OCI-LY3 (cell line): ENCODE results near the gene TNFRSF1B.

ENCODE experiments used
- H2AFZ ChIP-seq: fragments of 200-600, 300-600 bp; shearing (Covaris generic); 2 replicates; pipeline ENCODE4 v1.6.0; 2014; ENCODE audit warnings: antibody characterized with exemption, low read depth, low read length
- H3K27ac ChIP-seq: fragments of 200-600, 300-600 bp; sonication (generic); 2 replicates; pipeline ENCODE4 v1.5.1; 2014; ENCODE audit warnings: mild to moderate bottlenecking, low read length, moderate library complexity, mixed read lengths
- H3K27me3 ChIP-seq: fragments of 200-600, 300-600 bp; sonication (generic); 2 replicates; pipeline ENCODE4 v1.6.1; 2014; ENCODE audit warnings: low read depth, low read length, mixed read lengths
- H3K36me3 ChIP-seq: fragments of 200-600, 300-600 bp; sonication (generic); replicated peaks from 2 replicates; pipeline ENCODE3; 2014; ENCODE audit warnings: low read depth, low read length, mixed read lengths
- H3K4me1 ChIP-seq: fragments of 300-600, 200-600 bp; sonication (generic); 2 replicates; pipeline ENCODE4 v1.6.1; 2014; ENCODE audit warnings: low read length, mixed read lengths
- H3K4me2 ChIP-seq: fragments of 200-600, 300-600 bp; sonication (generic); 2 replicates; pipeline ENCODE4 v1.6.1; 2014; ENCODE audit warnings: low read length, mixed read lengths
- H3K4me3 ChIP-seq: fragments of 300-600, 200-600 bp; sonication (generic); 2 replicates; pipeline ENCODE4 v1.5.1; 2014; ENCODE audit warnings: antibody characterized with exemption, mild to moderate bottlenecking, low read length, moderate library complexity
- H3K79me2 ChIP-seq: fragments of 300-600, 200-600 bp; shearing (Covaris generic); 2 replicates; pipeline ENCODE4 v1.6.1; 2014; ENCODE audit warnings: mild to moderate bottlenecking, low read length, mixed read lengths
- H3K9ac ChIP-seq: fragments of 300-600, 200-600 bp; shearing (Covaris generic); 2 replicates; pipeline ENCODE4 v1.6.0; 2014; ENCODE audit warnings: mild to moderate bottlenecking, low read length, moderate library complexity
- H3K9me3 ChIP-seq: fragments of 200-600, 300-600 bp; shearing (Covaris generic); 2 replicates; pipeline ENCODE4 v1.6.1; 2014; ENCODE audit warnings: low read length, mixed read lengths; ENCODE audit not compliant: insufficient read depth
- H4K20me1 ChIP-seq: fragments of 200-600, 300-600 bp; sonication (generic); 2 replicates; pipeline ENCODE4 v1.6.1; 2016; ENCODE audit warnings: low read length, mixed read lengths; ENCODE audit not compliant: insufficient read depth
- EZH2phosphoT487 ChIP-seq: fragments of 200-600 bp; shearing (Covaris generic); IDR thresholded peaks from 2 replicates; pipeline ENCODE4 v1.6.1; 2018; ENCODE audit warnings: antibody characterized with exemption, mixed run types, low read depth
- TF ChIP-seq, protein P1 (sequence below): fragments of 200-600, 300-600 bp; sonication (generic); IDR thresholded peaks from 2 replicates; pipeline ENCODE4 v1.5.1; 2014; ENCODE audit warnings: antibody characterized with exemption, low read length, low read depth

TNFRSF1B gene

DNA sequence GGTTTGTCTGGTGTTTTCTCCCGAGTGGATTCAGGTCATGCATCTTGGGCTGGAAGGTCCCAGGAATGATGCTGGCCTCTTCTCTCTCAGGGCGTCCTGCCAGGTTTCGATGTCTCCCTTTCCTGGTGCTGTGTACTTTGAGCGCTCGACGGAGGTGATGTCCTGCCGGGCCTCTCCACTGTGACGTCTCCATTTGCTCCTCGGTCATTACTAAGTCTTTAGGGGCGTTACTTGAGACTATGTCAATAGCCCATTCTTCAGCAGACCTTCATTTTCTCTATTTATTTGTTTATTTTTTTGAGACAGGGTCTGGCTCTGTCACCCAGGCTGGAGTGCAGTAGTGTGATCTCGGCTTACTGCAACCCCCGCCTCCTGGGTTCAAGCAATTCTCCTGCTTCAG, 37.2 kb upstream of the TNFRSF1B start:
- Histone ChIP-seq H3K9me3 (no peaks in the 10 kb centered on the region), H3K4me3 (no peak overlapping the region), H2AFZ (no peak overlapping the region), H3K79me2 (no peaks in the 10 kb centered on the region), H3K36me3 (no peaks in the 10 kb centered on the region), H3K27me3 (no peaks in the 10 kb centered on the region), H3K4me1 (peaks cover 25% of the 10 kb centered on the region), H3K9ac (no peak overlapping the region), H3K4me2 (no peak overlapping the region), H4K20me1 (no peaks in the 10 kb centered on the region), H3K27ac (no peak overlapping the region)
- TF ChIP-seq, protein P1, sequence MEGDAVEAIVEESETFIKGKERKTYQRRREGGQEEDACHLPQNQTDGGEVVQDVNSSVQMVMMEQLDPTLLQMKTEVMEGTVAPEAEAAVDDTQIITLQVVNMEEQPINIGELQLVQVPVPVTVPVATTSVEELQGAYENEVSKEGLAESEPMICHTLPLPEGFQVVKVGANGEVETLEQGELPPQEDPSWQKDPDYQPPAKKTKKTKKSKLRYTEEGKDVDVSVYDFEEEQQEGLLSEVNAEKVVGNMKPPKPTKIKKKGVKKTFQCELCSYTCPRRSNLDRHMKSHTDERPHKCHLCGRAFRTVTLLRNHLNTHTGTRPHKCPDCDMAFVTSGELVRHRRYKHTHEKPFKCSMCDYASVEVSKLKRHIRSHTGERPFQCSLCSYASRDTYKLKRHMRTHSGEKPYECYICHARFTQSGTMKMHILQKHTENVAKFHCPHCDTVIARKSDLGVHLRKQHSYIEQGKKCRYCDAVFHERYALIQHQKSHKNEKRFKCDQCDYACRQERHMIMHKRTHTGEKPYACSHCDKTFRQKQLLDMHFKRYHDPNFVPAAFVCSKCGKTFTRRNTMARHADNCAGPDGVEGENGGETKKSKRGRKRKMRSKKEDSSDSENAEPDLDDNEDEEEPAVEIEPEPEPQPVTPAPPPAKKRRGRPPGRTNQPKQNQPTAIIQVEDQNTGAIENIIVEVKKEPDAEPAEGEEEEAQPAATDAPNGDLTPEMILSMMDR = no peak
- no peak for TF ChIP-seq EZH2phosphoT487

DNA sequence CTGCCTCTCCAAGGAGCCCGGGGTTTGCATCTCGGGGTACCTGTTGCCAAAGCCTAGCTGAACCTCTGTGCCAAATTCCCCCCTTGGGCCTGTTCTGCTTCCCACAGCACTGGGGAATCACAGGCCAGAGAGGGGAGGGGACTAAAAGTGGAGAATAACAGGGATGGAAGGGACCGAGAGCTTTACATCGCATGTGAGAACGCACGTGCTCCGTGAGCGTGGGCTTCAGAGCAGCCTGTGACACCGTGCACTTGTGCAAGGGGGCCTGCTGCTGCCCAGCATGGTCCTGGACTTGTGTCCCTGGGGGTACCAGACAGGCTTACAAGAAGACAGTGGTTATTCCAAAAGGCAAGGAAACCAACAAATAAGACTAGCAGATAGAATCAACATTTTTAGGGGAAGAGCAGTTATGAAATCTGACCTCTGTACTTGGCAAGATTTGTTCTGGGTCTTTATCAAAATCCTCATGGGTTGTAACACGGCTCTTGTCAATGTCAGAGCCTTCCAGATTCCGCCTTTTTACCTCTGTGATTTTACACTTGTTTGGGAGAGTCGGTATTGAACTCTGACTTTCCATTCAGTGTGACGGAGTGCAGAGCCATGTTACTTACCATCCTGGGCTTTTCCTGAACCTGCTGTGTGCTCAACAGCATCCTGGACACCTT, 36.2 kb upstream of the TNFRSF1B start:
- Histone ChIP-seq H3K36me3 (no peaks in the 10 kb centered on the region), H3K4me2 (no peak overlapping the region), H3K27me3 (no peaks in the 10 kb centered on the region), H3K4me3 (no peak overlapping the region), H3K9ac (no peak overlapping the region), H3K4me1 (peaks cover 19% of the 10 kb centered on the region), H3K9me3 (no peaks in the 10 kb centered on the region), H4K20me1 (no peaks in the 10 kb centered on the region), H3K27ac (no peak overlapping the region), H2AFZ (no peak overlapping the region), H3K79me2 (no peaks in the 10 kb centered on the region)
- TF ChIP-seq, protein P1 = no peak
- no peak for TF ChIP-seq EZH2phosphoT487

DNA sequence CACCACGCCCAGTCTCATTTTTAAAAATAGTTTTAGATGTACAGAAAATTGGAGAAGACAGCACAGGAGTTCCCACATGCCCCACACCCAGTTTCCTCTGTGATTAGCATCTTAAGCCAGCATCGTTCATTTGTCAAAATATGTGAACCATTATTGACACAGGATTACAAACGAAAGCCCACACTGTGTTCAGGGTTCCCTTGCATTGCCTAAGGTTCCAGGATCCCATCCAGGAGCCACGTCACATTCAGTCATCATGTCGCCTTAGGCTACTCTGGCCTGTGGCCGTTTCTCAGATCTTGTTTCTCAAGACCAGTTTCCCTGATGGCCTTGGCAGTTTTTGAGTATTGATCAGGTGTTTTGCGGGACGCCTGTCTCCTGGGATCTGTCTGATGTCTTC, 34.7 kb upstream of the TNFRSF1B start:
- H2AFZ ChIP-seq = no peak overlapping the region
- no peaks in the 10 kb centered on the region for H4K20me1 ChIP-seq
- TF ChIP-seq EZH2phosphoT487 = no peak
- TF ChIP-seq, protein P1 = no peak
- H3K4me2 ChIP-seq = no peak overlapping the region
- no peaks in the 10 kb centered on the region for H3K27me3 ChIP-seq
- no peak overlapping the region for H3K27ac ChIP-seq
- H3K79me2 ChIP-seq = no peaks in the 10 kb centered on the region
- H3K36me3 ChIP-seq = no peaks in the 10 kb centered on the region
- no peaks in the 10 kb centered on the region for H3K9me3 ChIP-seq
- H3K9ac ChIP-seq = no peak overlapping the region
- H3K4me1 ChIP-seq = peaks cover 9% of the 10 kb centered on the region
- H3K4me3 ChIP-seq = no peak overlapping the region

DNA sequence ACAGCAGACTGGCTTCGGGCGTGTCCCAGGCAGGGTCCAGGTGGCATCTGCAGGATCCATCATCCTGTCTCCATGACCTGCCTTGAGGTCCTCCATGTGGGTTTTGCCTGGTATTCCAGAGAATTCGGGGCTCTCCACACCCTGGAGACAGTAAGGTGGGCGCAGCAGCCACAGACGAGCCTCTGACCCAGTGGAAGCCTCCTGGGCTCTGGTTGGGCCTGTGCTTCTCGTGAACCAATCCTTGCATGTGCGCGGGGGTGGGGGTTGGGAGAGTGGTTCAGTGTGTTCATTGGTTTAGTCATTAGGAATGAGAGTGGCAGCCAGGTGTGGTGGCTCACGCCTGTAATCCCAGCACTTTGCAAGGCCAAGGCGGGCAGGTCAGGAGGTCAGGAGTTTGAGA, 32.1 kb upstream of the TNFRSF1B start:
- no peak overlapping the region for H3K4me3 ChIP-seq
- no peaks in the 10 kb centered on the region for H4K20me1 ChIP-seq
- no peak overlapping the region for H3K4me2 ChIP-seq
- H3K27ac ChIP-seq = no peak overlapping the region
- no peaks in the 10 kb centered on the region for H3K79me2 ChIP-seq
- peaks cover 12% of the 10 kb centered on the region for H3K4me1 ChIP-seq
- H3K36me3 ChIP-seq = no peaks in the 10 kb centered on the region
- no peaks in the 10 kb centered on the region for H3K27me3 ChIP-seq
- H3K9ac ChIP-seq = no peak overlapping the region
- no peaks in the 10 kb centered on the region for H3K9me3 ChIP-seq
- H2AFZ ChIP-seq = no peak overlapping the region
- TF ChIP-seq, protein P1 = no peak
